ENCODE measurements around the gene CLPTM1L. TPM values are rescaled to one million over a fixed set of nuclear protein-coding genes. Genes with fewer than 3 reads are reported as not detected.

Gene CLPTM1L
- total RNA-seq, 2 experiments from 2014 or later = 47.2 to 47.4 TPM

DNA sequence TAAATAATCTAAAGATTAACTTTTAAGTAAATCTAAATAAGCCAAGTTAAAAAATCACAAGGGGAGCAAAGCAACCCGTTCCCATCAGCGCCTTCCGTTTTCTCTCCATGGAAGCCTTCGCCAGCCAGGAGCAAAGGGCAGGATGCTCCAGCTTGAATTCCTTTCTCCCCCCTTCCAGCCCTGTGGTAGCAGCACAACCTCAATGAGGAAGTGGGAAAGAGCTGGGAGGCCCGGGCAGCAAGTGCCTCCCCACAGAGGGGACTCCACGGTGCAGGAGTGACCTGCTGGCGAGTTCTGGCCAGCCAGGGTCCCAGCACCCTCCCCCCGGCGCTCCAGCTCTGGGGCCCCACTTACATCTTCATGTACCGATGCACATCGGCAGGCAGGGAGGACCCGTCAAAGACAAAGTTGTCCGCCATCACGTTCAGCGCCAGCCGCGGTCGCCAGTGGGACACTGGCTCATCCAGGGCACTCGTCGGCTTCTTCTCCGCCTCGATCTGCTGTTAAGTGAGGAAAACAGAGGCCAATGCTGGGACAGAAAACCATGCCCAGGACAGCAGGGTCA, 6.3 kb downstream of the CLPTM1L start:
- ATAC-seq (ENCODE audit: poor library complexity) (no peak), DNase-seq (no peak)
- Mint-ChIP-seq H3K4me3 (no peak overlapping the region), H3K36me3 (ENCODE audit: low read depth) (peaks cover 76% of the 10 kb centered on the region), H3K4me1 (ENCODE audit: low read depth) (peaks cover 40% of the 10 kb centered on the region), H3K9me3 (no peaks in the 10 kb centered on the region), H3K27me3 (no peaks in the 10 kb centered on the region), H3K27ac (no peak overlapping the region)
- TF ChIP-seq, protein P1, sequence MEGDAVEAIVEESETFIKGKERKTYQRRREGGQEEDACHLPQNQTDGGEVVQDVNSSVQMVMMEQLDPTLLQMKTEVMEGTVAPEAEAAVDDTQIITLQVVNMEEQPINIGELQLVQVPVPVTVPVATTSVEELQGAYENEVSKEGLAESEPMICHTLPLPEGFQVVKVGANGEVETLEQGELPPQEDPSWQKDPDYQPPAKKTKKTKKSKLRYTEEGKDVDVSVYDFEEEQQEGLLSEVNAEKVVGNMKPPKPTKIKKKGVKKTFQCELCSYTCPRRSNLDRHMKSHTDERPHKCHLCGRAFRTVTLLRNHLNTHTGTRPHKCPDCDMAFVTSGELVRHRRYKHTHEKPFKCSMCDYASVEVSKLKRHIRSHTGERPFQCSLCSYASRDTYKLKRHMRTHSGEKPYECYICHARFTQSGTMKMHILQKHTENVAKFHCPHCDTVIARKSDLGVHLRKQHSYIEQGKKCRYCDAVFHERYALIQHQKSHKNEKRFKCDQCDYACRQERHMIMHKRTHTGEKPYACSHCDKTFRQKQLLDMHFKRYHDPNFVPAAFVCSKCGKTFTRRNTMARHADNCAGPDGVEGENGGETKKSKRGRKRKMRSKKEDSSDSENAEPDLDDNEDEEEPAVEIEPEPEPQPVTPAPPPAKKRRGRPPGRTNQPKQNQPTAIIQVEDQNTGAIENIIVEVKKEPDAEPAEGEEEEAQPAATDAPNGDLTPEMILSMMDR (IDR thresholded peaks at IDR 0.05) = no peak
- H3K4me1 ChIP-seq (ENCODE audit: insufficient read depth, low read length) = peaks cover 32% of the 10 kb centered on the region
- H3K9me3 ChIP-seq (ENCODE audit: control insufficient read depth in 1 of 2, insufficient read depth in 1 of 2, low read length in 2 of 2) = no peaks in the 10 kb centered on the region
- CTCF ChIA-PET = no interaction called here
- POLR2A ChIA-PET = no interaction called here
- no peak overlapping the region for H3K27ac ChIP-seq (ENCODE audit: low read depth in 1 of 2, low read length in 2 of 2)
- H3K27me3 ChIP-seq (ENCODE audit: control insufficient read depth in 1 of 2, insufficient read depth in 2 of 2, low read length in 2 of 2) = no peaks in the 10 kb centered on the region
- H3K36me3 ChIP-seq (ENCODE audit: insufficient read depth, low read length) = peaks cover 88% of the 10 kb centered on the region
- H3K4me3 ChIP-seq (ENCODE audit: low read length) = no peak overlapping the region
- intact Hi-C loops (cut with DNase I, micrococcal nuclease) = no loop called here

DNA sequence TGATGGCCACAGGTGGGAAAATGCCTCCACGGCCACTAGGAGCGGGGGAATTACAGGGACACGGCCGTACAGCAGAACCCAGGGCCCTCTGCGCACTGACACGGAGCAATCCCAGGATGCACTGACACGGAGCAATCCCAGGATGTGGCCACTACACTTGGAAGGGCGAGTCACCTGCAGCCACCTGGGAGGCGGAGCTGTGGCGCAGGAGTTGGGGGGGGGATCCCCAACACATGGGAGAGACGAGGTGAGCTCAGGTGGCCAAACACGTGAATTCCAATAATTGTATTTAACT, 6.8 kb downstream of the CLPTM1L start:
- no peaks in the 10 kb centered on the region for H3K9me3 Mint-ChIP-seq
- TF ChIP-seq, protein P1 (IDR thresholded peaks at IDR 0.05) = no peak
- peaks cover 27% of the 10 kb centered on the region for H3K4me1 ChIP-seq (ENCODE audit: insufficient read depth, low read length)
- H3K27me3 ChIP-seq (ENCODE audit: control insufficient read depth in 1 of 2, insufficient read depth in 2 of 2, low read length in 2 of 2) = no peaks in the 10 kb centered on the region
- H3K36me3 ChIP-seq (ENCODE audit: insufficient read depth, low read length) = peaks cover 91% of the 10 kb centered on the region
- ATAC-seq (ENCODE audit: poor library complexity) (no peak), DNase-seq (no peak)
- no peak overlapping the region for H3K4me3 Mint-ChIP-seq
- POLR2A ChIA-PET = no interaction called here
- H3K27ac ChIP-seq (ENCODE audit: low read depth in 1 of 2, low read length in 2 of 2) = no peak overlapping the region
- H3K4me3 ChIP-seq (ENCODE audit: low read length) = no peak overlapping the region
- H3K27me3 Mint-ChIP-seq = no peaks in the 10 kb centered on the region
- H3K27ac Mint-ChIP-seq = no peak overlapping the region
- CTCF ChIA-PET = no interaction called here
- peaks cover 37% of the 10 kb centered on the region for H3K4me1 Mint-ChIP-seq (ENCODE audit: low read depth)
- intact Hi-C loops (cut with DNase I, micrococcal nuclease) = no loop called here
- H3K9me3 ChIP-seq (ENCODE audit: control insufficient read depth in 1 of 2, insufficient read depth in 1 of 2, low read length in 2 of 2) = no peaks in the 10 kb centered on the region
- peaks cover 78% of the 10 kb centered on the region for H3K36me3 Mint-ChIP-seq (ENCODE audit: low read depth)

DNA sequence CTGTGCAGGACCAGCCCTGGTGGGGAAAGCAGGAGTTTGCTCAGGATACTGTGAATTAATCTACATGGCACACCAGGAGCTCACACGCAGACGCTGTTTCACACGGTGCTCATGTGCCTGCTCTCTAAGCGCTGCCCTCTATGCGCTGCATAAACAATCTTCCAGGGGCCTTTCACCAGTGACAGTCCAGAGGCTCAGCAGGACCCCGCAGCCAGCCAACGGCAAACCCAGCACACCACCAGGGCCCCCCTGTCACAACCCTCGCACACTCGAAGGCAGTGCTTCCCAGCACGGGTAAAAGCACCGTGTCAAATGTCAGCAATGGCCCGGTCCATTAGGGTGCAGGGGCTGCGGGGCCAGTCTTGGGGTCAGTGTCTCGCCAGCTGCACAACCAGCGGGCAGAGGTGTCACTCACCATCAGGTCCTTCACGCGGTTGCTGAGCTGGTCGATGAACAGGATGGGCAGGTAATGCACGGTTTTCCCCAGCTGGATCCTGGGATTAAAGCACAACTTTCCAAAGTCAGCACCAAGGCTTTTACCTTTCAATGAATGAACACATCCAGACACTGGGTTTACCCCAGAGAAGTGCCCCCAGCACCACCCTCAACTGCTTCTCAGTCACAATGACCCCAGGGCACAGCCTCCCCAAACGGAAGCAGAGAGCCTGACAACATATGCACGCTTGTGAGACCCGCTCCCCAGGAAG, 7.3 kb downstream of the CLPTM1L start:
- Mint-ChIP-seq H3K9me3 (no peaks in the 10 kb centered on the region), H3K4me3 (no peak overlapping the region), H3K27me3 (no peaks in the 10 kb centered on the region), H3K4me1 (ENCODE audit: low read depth) (peaks cover 34% of the 10 kb centered on the region), H3K27ac (no peak overlapping the region), H3K36me3 (ENCODE audit: low read depth) (peaks cover 79% of the 10 kb centered on the region)
- Histone ChIP-seq H3K4me3 (ENCODE audit: low read length) (no peak overlapping the region), H3K27me3 (ENCODE audit: control insufficient read depth in 1 of 2, insufficient read depth in 2 of 2, low read length in 2 of 2) (no peaks in the 10 kb centered on the region), H3K27ac (ENCODE audit: low read depth in 1 of 2, low read length in 2 of 2) (no peak overlapping the region), H3K36me3 (ENCODE audit: insufficient read depth, low read length) (peaks cover 92% of the 10 kb centered on the region), H3K4me1 (ENCODE audit: insufficient read depth, low read length) (peaks cover 23% of the 10 kb centered on the region), H3K9me3 (ENCODE audit: control insufficient read depth in 1 of 2, insufficient read depth in 1 of 2, low read length in 2 of 2) (no peaks in the 10 kb centered on the region)
- intact Hi-C loops (cut with DNase I, micrococcal nuclease) = no loop called here
- ChIA-PET CTCF (no interaction called here), POLR2A (interaction anchor here (1.3 to 3.2 kb wide), 2 partner anchors 21 to 48 kb away, joined by 4 to 22 read pairs; no protein-coding TSS in a partner anchor)
- TF ChIP-seq, protein P1 (IDR thresholded peaks at IDR 0.05) = no peak
- DNase-seq = no peak
- no peak for ATAC-seq (ENCODE audit: poor library complexity)
